SU-DHL-6 (cell line): ENCODE data around the gene UBAC1.

Experiments
- H2AFZ ChIP-seq: fragments of 200-600 bp; sonication (generic); 2 replicates; pipeline ENCODE4 v1.6.1; 2014; ENCODE audit warnings: low read depth, mild to moderate bottlenecking, moderate library complexity, mixed read lengths, antibody characterized with exemption, low read length; ENCODE audit not compliant: severe bottlenecking
- H3F3A ChIP-seq: fragments of 200-600 bp; shearing (Covaris generic); 2 replicates; pipeline ENCODE4 v1.6.0; 2016; ENCODE audit warnings: antibody characterized with exemption, mild to moderate bottlenecking; ENCODE audit not compliant: insufficient read depth
- H3K27ac ChIP-seq: fragments of 200-600 bp; sonication (generic); 2 replicates; pipeline ENCODE4 v1.5.1; 2016; ENCODE audit warnings: low read depth, mild to moderate bottlenecking, low read length, moderate library complexity, mixed read lengths
- H3K27me3 ChIP-seq: fragments of 200-600 bp; sonication (generic), shearing (Covaris generic); 2 replicates; pipeline ENCODE4 v1.6.0; 2014; ENCODE audit warnings: mild to moderate bottlenecking, low read length
- H3K36me3 ChIP-seq: fragments of 200-600 bp; sonication (generic); 2 replicates; pipeline ENCODE4 v1.6.1; 2014; ENCODE audit warnings: mild to moderate bottlenecking, low read length, mixed read lengths
- H3K4me2 ChIP-seq: fragments of 300-600, 200-600 bp; shearing (Covaris generic), sonication (generic); 2 replicates; pipeline ENCODE4 v1.6.0; 2014; ENCODE audit warnings: low read length, low read depth, mild to moderate bottlenecking; ENCODE audit not compliant: poor library complexity, severe bottlenecking
- H3K4me3 ChIP-seq: fragments of 200-600 bp; sonication (generic); 2 replicates; pipeline ENCODE4 v1.5.1; 2014; ENCODE audit warnings: antibody characterized with exemption, low read length, mild to moderate bottlenecking, mixed read lengths; ENCODE audit not compliant: insufficient read depth, poor library complexity, severe bottlenecking
- H3K79me2 ChIP-seq: fragments of 200-600 bp; sonication (generic); 2 replicates; pipeline ENCODE4 v1.6.1; 2014; ENCODE audit warnings: mild to moderate bottlenecking, low read length, moderate library complexity; ENCODE audit not compliant: insufficient read depth
- H3K9ac ChIP-seq: fragments of 200-600 bp; sonication (generic); 2 replicates; pipeline ENCODE4 v1.7.0; 2014; ENCODE audit warnings: mild to moderate bottlenecking, low read length
- H3K9me2 ChIP-seq: fragments of 200-600 bp; sonication (generic); replicated peaks from 2 replicates; pipeline ENCODE4 v1.6.1; 2014; ENCODE audit warnings: low read length; ENCODE audit not compliant: insufficient read depth
- H3K9me3 ChIP-seq: fragments of 200-600 bp; sonication (generic); 2 replicates; pipeline ENCODE4 v1.6.1; 2014; ENCODE audit warnings: low read length, mixed read lengths; ENCODE audit not compliant: insufficient read depth
- H4K20me1 ChIP-seq: fragments of 200-600 bp; sonication (generic); 2 replicates; pipeline ENCODE4 v1.6.1; 2014; ENCODE audit warnings: low read depth, mild to moderate bottlenecking, antibody characterized with exemption, low read length, moderate library complexity, mixed read lengths
- CTCF ChIP-seq: fragments of 200-600 bp; sonication (generic); IDR thresholded peaks from one replicate; pipeline ENCODE4 v1.5.1; 2017; ENCODE audit warnings: antibody characterized with exemption, mild to moderate bottlenecking, low read length, moderate library complexity; ENCODE audit not compliant: insufficient read depth, poor library complexity, severe bottlenecking
- EZH2phosphoT487 ChIP-seq: fragments of 200-600 bp; sonication (generic), shearing (Covaris generic); conservative IDR thresholded peaks from 2 replicates; pipeline ENCODE4 v1.6.1; 2018; ENCODE audit warnings: mild to moderate bottlenecking, antibody characterized with exemption, low read length, moderate library complexity, mixed read lengths

The UBAC1 gene

GRCh38 chr9:135901826-135902225 is 59.3 kb downstream of the UBAC1 start:
- Histone ChIP-seq H2AFZ (no peak overlapping the region), H3K27me3 (no peaks in the 10 kb centered on the region), H3K9ac (no peak overlapping the region), H3K4me3 (no peak overlapping the region), H3K4me2 (no peak overlapping the region), H3K27ac (no peak overlapping the region), H3K79me2 (peaks cover 97% of the 10 kb centered on the region), H4K20me1 (peaks cover 27% of the 10 kb centered on the region; the same call in 1 of the 2 replicates), H3F3A (peaks cover 6% of the 10 kb centered on the region), H3K36me3 (no peaks in the 10 kb centered on the region), H3K9me2 (no peaks in the 10 kb centered on the region), H3K9me3 (no peaks in the 10 kb centered on the region)
- TF ChIP-seq EZH2phosphoT487 (no peak), CTCF (no peak)

GRCh38 chr9:135901031-135901758 is 60.0 kb downstream of the UBAC1 start:
- Histone ChIP-seq H4K20me1 (peaks cover 33% of the 10 kb centered on the region; the same call in 1 of the 2 replicates), H3K79me2 (peaks cover 99% of the 10 kb centered on the region)
- TF ChIP-seq EZH2phosphoT487 (no peak), CTCF (no peak)

GRCh38 chr9:135898634-135899407 is 62.4 kb downstream of the UBAC1 start:
- Histone ChIP-seq H3K27me3 (no peaks in the 10 kb centered on the region), H3K79me2 (peaks cover 99% of the 10 kb centered on the region), H4K20me1 (peaks cover 49% of the 10 kb centered on the region), H3F3A (peaks cover 5% of the 10 kb centered on the region; the same call in 1 of the 2 replicates), H3K9ac (no peak overlapping the region), H3K4me2 (no peak overlapping the region), H3K9me3 (no peaks in the 10 kb centered on the region), H3K9me2 (no peaks in the 10 kb centered on the region), H3K4me3 (no peak overlapping the region), H2AFZ (no peak overlapping the region), H3K36me3 (no peaks in the 10 kb centered on the region), H3K27ac (no peak overlapping the region)
- no peak for TF ChIP-seq EZH2phosphoT487
- TF ChIP-seq CTCF: no peak

More at GRCh38 chr9:135901031-135901758, 60.0 kb downstream of the UBAC1 start:
- Histone ChIP-seq H3K4me2 (no peak overlapping the region), H3F3A (peaks cover 9% of the 10 kb centered on the region), H3K27ac (no peak overlapping the region), H3K36me3 (no peaks in the 10 kb centered on the region), H2AFZ (no peak overlapping the region), H3K9me3 (no peaks in the 10 kb centered on the region), H3K27me3 (no peaks in the 10 kb centered on the region), H3K9ac (no peak overlapping the region), H3K9me2 (no peaks in the 10 kb centered on the region), H3K4me3 (no peak overlapping the region)
